Mesenteric fat pad (tissue), 1 donor: Measurements from ENCODE around the gene MAGEA8. TPM values are rescaled to one million over a fixed set of nuclear protein-coding genes. Genes with fewer than 3 reads are reported as not detected.
"Not testable (repeated sequence)": the region's sequence is repeated elsewhere in the genome, so short reads cannot be mapped to it uniquely, and the experiment has no call there.

Experiments
- DNase-seq: peaks from one replicate; pipeline ENCODE4 v3.0.0-alpha.2; 2020; ENCODE audit warnings: low spot score
- total RNA-seq: library from RNA; stranded (reverse); fragmentation: NEBNext Ultra II Directional; extraction: Animal tissue kit (Norgen Biotek cat#: 25700); gene quantifications from one replicate; pipeline ENCODE4 v1.2.1, GENCODE V29; 2021
- donor health status: DM: yes; HTN: yes; CAD: no.

The MAGEA8 gene
- total RNA-seq, 1 donor from 2014 or later, result not detected

DNA sequence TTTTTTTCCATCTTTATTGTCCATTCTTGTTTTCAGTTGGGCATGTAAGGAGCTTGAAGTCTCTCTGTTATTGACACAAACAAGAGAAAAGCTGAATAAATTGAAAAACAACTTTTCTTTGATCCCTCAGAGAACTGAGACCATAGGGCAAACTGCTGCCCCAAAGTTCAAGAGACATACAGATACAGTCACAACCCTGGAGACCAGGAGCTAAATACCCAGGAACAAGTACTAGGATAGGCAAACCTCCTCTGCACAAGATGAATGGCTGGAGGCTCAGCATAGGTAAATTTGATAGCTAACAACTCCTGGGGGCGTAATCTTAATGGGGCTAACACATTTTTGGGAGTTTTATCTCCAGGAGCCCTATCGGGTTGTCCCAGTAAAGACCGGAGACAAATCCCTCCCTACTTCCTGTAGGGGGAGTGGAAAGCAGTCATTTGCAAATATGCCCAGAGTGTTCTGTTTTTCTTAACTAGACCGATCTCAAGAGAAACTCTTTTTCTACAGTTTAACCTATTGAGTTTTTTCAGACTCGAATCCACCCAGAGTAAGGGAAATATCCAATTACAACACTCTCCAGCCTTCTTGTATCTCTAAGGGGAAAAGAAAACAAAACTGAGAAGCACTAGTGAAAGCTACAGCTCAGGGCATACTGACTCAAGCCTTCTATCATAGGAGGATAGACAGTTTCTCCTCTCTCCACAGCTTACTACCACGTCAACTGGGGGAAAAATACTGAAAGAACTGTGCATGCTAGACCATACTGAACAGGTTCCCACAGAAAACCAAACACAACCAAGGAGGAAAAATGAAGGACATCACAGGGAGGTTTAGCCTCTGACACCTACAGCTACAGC, 23.1 kb downstream of the MAGEA8 start:
- DNase-seq, result no peak

DNA sequence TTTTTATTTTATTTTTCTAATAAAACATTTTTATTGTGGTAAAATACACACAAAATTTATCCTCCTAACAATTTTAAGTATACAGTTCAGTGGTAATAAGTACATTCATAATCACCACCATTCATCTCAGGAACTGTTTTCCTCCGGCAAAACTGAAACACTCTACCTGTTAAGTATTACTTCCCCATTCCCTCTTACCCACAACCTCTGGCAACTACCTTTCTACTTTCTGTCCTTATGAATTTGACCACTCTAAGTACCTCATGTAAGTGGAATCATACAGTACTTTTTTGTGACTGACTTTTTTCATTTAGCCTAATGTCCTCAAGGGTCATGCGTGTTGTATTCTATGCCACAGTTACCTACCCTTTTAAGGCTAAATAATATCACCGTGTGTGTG, 27.3 kb downstream of the MAGEA8 start:
- DNase-seq, result no peak

DNA sequence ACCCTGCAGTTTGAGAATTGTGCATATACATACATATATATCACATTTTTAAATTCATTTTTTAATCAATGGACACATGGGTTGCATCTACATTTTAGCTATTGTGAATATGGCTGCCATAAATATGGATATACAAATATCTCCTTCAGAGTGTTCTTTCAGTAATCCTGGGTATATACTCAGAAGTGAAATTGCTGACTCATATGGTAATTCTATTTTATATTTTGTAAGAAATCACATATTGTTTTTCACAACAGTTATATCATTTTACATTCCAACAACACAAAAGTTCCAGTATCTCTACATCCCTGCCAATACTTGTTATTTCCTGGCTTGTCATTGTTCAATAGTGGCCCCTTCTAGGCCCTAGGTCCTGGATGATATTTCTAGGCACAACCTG, 27.7 kb downstream of the MAGEA8 start:
- no peak for DNase-seq

DNA sequence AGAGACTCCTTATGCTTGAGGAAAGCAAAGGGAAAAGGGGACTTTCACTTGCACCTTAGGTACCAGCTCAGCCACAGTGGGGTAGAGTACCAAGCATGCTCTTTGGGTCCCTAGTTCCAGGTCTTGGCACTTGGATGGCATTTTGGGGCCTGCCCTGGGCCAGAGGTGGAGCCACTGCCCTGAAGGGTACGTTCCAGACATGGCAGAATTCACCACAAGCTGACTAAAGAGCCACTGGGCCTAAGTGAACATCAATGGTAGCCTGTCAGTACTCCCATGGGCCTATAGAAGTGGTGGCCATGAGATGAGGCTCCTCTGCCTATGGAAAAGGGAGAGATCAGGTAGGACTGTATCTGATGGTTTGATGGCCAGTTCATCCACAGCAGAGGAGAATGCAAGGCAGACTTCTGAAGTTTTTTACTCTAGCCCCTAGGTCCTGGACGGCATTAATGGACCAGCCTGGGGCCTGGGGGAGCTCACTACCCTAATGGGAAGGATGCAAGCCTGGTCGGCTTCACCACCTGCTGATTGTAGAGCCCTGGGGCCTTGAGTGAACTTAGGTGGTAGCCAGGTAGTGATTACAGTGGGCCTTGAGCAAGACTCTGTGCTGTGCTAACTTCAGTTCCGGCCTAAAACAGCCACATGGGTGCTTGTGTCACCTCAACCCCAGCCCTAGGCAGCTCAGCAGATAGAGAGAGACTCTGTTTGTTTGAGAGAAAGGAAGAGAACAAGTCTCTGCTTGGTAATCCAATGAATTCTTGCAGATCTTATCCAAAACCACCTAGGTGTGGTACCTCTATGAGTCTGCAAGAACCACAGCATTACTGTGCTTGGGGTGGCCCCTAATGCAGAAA, 28.6 kb downstream of the MAGEA8 start:
- DNase-seq, result no peak

DNA sequence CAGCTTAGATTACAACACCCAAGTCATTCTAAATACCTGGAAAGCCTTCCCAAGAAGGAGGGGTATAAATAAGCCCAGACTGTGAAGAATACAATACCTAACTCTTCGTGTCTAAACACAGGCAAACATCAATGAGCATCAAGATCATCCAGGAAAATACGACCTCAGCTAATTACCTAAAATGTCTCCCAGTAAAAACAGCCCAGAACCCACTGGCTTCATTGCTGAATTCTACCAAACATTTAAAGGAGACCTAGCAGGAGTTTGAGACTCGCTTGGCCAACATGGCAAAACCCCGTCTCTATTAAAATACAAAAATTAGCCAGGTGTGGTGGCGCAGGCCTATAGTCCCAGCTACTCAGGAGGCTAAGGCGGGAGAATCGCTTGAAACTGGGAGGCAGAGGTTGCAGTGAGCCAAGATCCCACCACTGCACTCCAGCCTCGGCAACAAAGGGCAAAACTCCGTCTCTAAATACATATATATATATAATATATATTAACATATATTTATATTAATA, 29.3 kb downstream of the MAGEA8 start:
- no peak for DNase-seq

DNA sequence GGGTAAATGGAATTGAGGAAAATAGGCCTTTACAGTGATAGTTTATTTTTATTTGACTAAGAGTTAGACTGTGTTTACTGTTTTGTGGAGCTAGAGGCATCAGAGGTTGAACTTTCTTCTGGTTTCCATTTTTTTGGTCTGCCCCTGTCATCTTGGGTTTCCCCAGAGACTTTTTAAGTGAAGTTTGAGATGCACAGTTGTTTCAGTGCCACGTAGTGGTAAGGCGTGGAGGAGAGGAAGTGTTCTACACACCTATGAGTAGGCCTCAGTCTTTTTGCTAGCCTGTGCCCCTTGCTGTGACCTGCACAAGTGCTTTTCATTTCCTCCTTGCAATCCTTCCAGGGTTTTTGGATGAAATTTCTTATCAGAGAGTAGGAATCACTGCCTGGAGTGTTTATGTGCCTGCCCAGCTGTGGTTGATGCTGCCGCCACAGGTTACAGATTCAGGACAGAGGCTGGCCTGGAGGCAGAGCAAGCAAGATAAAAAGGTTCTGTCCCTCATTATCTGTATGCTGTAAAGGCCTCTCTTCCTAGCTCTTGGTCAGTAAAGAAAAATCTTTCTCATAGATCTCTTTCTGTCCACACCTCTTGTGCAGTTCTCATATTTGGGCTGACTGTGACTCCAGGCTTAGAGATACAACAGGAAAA, 35.9 kb downstream of the MAGEA8 start:
- no peak for DNase-seq

DNA sequence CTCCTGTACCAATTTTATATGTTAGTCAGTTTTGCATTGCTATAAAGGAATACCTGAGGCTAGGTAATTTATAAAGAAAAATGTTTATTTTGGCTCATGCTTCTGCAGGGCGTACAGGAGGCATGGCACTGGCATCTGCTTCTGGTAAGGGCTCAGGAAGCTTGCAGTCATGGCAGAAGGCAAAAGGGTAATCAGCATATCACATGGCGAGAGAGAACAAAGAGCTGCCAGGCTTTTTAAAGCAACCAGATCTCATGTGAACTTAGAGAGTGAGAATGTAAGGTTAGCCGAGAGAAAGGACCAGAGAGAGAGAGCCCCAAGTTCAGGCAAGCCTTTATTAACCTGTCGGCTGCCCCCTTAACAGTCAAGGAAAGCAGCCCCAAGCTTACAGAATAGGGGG, 42.9 kb downstream of the MAGEA8 start:
- DNase-seq, result not testable (repeated sequence)

DNA sequence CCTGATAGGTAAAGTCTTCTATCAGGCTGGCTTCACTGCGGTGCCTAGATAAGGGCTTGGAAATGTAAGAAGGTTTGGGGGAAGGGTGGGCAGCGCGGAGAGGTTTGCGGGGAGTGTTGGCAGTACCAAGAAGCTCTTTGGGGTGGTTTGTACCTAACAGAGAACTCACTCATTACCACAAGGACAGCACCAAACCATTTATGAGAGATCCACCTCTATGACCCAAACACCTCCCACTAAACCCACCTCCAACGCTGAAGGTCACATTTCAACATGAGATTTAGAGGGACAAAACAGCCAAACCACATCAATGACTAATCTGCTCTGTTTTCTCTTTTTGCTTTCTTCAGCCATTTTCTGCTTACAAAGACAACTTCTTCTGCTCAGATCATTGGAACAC, 43.5 kb downstream of the MAGEA8 start:
- not testable (repeated sequence) for DNase-seq

DNA sequence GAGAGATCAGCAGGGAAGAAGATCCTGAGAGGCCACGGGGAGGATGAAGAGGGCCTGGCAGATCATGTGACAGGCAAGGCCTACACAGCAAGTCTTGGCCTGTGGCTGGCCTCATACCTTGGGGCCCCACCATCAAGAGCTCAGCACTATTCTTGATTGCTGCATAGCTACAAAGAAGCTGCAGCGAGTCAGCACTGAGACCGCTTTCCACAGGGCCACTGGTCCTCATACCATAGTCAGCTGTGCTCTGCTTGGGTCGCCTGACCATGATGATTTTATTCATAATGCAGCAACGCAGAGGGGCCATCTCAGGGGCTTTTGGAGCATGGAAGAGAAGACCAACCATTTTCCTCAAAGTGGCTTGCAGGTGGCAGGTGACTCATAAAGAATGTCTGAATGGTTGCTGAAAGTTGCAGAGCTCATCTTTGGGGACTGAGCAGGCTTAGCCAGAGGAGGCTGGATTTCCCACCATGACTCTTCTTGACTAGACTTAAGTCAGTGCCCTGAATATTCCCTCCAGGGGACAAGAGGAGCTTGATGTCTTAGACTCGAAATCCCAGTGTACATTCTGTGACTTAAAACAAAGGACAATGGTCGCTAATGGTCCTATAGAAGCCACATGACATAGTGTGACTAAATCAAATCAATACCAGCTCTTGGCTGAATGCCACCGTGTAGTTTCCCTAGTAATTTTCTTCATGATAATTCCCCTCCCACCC, 46.4 kb downstream of the MAGEA8 start:
- not testable (repeated sequence) for DNase-seq

DNA sequence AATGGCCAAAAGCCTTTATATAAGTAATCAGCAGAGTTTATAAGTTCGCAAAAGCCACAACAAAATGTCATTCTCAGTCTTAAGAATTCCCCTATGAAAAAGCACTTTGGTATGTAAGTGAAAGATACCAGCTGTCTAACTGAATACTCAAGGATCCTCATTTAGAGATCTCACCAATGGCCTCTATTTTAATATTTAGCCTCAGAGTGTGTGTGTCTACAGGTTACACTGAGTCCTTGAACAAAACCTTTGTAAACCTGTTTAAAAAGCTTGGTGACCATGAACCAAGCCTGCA, 46.9 kb downstream of the MAGEA8 start:
- not testable (repeated sequence) for DNase-seq

DNA sequence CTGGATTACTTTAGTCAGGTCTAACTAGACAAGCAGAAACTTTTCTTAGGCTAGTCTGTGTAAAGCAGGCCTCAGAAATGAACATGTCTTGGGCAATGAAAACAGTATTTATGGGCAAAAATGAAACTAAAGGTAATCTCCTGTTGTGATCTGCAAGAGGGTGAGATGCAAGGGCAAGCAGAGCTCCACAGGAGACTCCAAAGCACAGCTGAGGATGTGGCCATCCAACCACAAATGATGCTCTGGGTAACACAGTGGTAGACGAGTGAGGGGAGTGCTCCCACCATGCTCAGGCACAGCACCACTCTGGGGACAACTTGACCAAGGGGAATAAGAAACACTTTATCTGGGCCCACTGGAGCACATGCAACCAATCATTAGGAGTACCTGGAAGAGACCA, 47.7 kb downstream of the MAGEA8 start:
- not testable (repeated sequence) for DNase-seq

DNA sequence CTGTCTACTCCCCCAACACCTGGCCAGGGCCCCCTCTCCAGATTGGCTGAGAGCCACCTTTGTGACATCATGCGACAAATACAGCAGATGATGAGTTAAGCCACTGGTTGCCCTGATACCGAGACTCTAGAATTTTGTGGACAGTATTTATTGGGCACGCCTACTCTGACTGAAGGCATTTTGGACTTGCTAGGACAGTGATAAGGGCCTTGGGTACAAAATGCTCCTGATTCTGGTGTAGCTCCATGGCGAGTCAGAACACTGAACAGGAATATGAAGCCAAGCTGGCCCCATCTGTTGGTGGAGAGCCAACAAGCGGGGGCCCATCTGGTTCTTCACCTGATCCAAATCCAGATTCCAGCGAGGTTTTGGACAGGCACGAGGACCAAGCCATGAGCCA, 48.4 kb downstream of the MAGEA8 start, which contains the start of gene HSFX4:
HSFX4 (plus strand) TSS at position 174 of the 400 bp plus-strand sequence; CDS start at position 246, 72 bp downstream.
- not testable (repeated sequence) for DNase-seq

DNA sequence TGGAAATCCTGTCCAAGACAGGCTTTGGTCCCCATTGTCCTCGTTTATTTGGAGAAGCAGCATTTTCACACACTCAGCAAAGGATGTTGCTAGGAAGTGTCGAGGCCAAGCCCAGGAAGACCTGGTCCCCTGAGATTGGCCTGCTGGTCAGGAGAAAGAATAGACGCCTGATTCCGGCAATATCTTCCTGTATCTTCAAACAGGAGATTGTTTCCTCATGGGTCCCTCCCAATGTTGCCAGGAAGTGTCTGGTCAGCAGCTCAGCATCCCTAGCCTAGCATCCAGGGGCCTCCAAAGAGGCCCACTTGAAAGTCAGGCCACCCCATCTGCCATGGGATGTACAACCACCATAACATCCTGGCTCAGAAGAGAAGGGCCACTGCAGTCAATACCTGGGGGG, 50.4 kb downstream of the MAGEA8 start:
- not testable (repeated sequence) for DNase-seq

DNA sequence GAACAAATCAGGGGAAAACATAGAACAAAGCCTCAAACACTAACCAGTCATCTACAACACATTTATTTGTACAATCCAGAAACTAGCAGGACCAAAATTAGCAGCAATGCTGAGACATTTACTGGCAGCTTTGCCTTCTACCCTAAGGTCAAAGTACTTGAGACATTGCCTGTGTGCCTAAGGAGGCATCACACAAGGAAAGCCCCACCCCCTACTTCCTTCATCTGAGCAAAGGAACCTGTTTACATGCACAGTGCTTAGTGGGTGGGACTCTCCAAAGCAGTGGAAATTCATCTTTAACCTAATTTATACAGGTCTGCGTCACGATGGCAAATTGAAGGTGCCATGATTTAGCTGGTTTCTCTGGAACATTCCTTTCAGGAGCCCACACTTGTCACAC, 51.2 kb downstream of the MAGEA8 start:
- DNase-seq, result not testable (repeated sequence)

DNA sequence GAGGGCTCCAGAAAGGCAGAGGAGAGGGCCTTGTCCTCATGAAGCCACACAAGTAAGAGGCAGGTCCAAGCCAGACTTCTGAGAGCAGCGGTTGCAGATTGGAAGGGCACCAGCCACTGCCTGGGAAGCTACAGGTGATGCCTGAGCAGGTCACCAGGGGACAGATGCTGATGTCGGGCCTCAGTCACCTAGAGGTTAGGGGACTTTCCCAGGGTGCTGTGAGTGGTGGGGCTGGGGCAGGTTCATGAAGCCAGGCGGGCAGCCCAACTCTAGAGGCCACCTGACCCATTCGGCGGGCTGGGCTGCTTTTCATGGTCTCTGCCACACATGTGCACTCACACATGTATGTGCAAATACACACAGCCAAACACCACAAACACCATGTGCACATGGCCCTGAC, 52.0 kb downstream of the MAGEA8 start:
- DNase-seq, result not testable (repeated sequence)

DNA sequence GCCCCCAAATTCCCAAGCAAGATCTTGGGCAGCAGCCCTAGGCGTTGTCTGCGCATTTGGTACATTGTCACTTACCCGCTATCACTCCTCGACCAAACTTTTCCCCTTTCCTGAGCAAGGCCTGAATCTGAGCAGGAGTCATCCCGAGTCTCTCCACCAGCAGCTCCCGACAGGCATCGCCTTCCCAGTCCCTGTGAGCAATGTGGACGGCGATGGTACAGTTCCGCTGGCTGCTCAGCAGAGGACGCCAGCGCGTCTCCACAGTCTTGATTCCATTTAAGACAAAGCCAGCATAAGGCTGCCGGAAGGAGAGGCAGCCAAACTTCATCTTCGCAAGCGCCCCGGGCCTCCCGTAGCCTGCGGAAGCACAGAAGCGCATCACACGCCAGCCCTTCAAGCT, 52.6 kb downstream of the MAGEA8 start:
- DNase-seq, result not testable (repeated sequence)

Other genes with a start within 250 kb of the MAGEA8 start
- gene TMEM185A, start 249.4 kb upstream of the MAGEA8 start, total RNA-seq, result 19.9 TPM
- not detected for gene MAGEA11, start 169.1 kb upstream of the MAGEA8 start, total RNA-seq
- 0.64 TPM for gene HSFX1, start 107.1 kb upstream of the MAGEA8 start, total RNA-seq
- not detected for gene MAGEA9, start 99.3 kb upstream of the MAGEA8 start, total RNA-seq
- not detected for gene HSFX4, start 48.4 kb downstream of the MAGEA8 start, total RNA-seq
- gene EOLA2, start 57.3 kb downstream of the MAGEA8 start, total RNA-seq, result 37.6 TPM